WTC11 (cell line): ENCODE results near the gene COX19. TPM values are rescaled to one million over a fixed set of nuclear protein-coding genes. Genes with fewer than 3 reads are reported as not detected.

Source experiments
- ATAC-seq: fragments of 200-7000 bp; cut with Tn5 transposase; 2 replicates; pipeline ENCODE4 v1.10.0; 2021; ENCODE audit warnings: mild to moderate bottlenecking, moderate library complexity
- CTCF ChIA-PET: fragments of 300-600 bp; sonication (Branson Sonifier 250); formaldehyde crosslinking; loops from one replicate; lab custom pipeline; 2021; ENCODE audit warnings: antibody characterized with exemption; lab: Charles Lee
- POLR2A ChIA-PET: fragments of 350-600 bp; sonication (Branson Sonifier 250); formaldehyde crosslinking; loops from one replicate; lab custom pipeline; 2021; ENCODE audit warnings: antibody characterized with exemption; lab: Charles Lee
- DNase-seq: peaks from one replicate; pipeline ENCODE4 v3.0.0; 2021; ENCODE audit warnings: low spot score
- H3K27ac Mint-ChIP-seq: 2 replicates; pipeline ENCODE4 v1.8.0; 2021; ENCODE audit warnings: mixed read lengths
- H3K27me3 Mint-ChIP-seq: 2 replicates; pipeline ENCODE4 v1.8.0; 2021; ENCODE audit warnings: low read depth, mild to moderate bottlenecking, moderate library complexity, mixed read lengths
- H3K36me3 Mint-ChIP-seq: 2 replicates; pipeline ENCODE4 v1.8.0; 2021; ENCODE audit warnings: mixed read lengths
- H3K4me1 Mint-ChIP-seq: 2 replicates; pipeline ENCODE4 v1.8.0; 2022; ENCODE audit warnings: mixed read lengths
- H3K4me3 Mint-ChIP-seq: 2 replicates; pipeline ENCODE4 v1.8.0; 2021; ENCODE audit warnings: mild to moderate bottlenecking, moderate library complexity, mixed read lengths
- H3K9me3 Mint-ChIP-seq: 2 replicates; pipeline ENCODE4 v1.8.0; 2021; ENCODE audit warnings: mixed read lengths
- GTF2I ChIP-seq: fragments of 250-450 bp; sonication (Bioruptor Pico); conservative IDR thresholded peaks from 2 replicates; pipeline ENCODE4 v1.4.0; 2021; ENCODE audit warnings: mild to moderate bottlenecking
- JAZF1 ChIP-seq: fragments of 250-450 bp; sonication (Bioruptor Pico); IDR thresholded peaks from 2 replicates; pipeline ENCODE4 v1.9.0; 2021; ENCODE audit warnings: moderate library complexity, mild to moderate bottlenecking, inconsistent platforms
- JUN ChIP-seq: sonication (generic); formaldehyde crosslinking; IDR thresholded peaks from 2 replicates; pipeline ENCODE4 v1.8.0; 2023; ENCODE audit warnings: mild to moderate bottlenecking, missing genetic modification reagents
- KAT7 ChIP-seq: sonication (generic); formaldehyde crosslinking; IDR thresholded peaks from 2 replicates; pipeline ENCODE4 v1.8.1; 2023; ENCODE audit warnings: missing genetic modification reagents, mild to moderate bottlenecking, borderline replicate concordance
- NFE2L1 ChIP-seq: sonication (generic); formaldehyde crosslinking; IDR thresholded peaks from 2 replicates; pipeline ENCODE4 v1.8.1; 2023; ENCODE audit warnings: missing genetic modification reagents
- NFYB ChIP-seq: sonication (generic); formaldehyde crosslinking; conservative IDR thresholded peaks from 2 replicates; pipeline ENCODE4 v1.8.0; 2022; ENCODE audit warnings: low read depth, missing genetic modification reagents
- TEAD1 ChIP-seq: sonication (generic); formaldehyde crosslinking; IDR thresholded peaks from 2 replicates; pipeline ENCODE4 v1.8.0; 2022; ENCODE audit warnings: mild to moderate bottlenecking, missing genetic modification reagents
- ZNF232 ChIP-seq: sonication (generic); formaldehyde crosslinking; IDR thresholded peaks from 2 replicates; pipeline ENCODE4 v1.8.0; 2022; ENCODE audit warnings: mild to moderate bottlenecking, missing genetic modification reagents
- ZNF263 ChIP-seq: sonication (generic); formaldehyde crosslinking; IDR thresholded peaks from 2 replicates; pipeline ENCODE4 v1.8.1; 2022; ENCODE audit warnings: low read depth, mild to moderate bottlenecking, moderate library complexity, missing genetic modification reagents
- ZNF423 ChIP-seq: fragments of 250-450 bp; sonication (Bioruptor Pico); IDR thresholded peaks from 2 replicates; pipeline ENCODE4 v2.1.2; 2022; ENCODE audit warnings: mild to moderate bottlenecking, moderate library complexity
- ZNF671 ChIP-seq: fragments of 250-450 bp; sonication (Bioruptor Pico); IDR thresholded peaks from 2 replicates; pipeline ENCODE4 v1.8.0; 2021; ENCODE audit warnings: mild to moderate bottlenecking
- total RNA-seq: library from RNA; stranded (reverse); gene quantifications from 3 replicates; pipeline ENCODE4 v1.2.3, GENCODE V29; 2021
- TF ChIP-seq, protein P1 (sequence below): sonication (generic); formaldehyde crosslinking; IDR thresholded peaks from 2 replicates; pipeline ENCODE4 v1.8.1; 2023; ENCODE audit warnings: mild to moderate bottlenecking, moderate library complexity, missing genetic modification reagents
- TF ChIP-seq, protein P2 (sequence below): sonication (generic); formaldehyde crosslinking; IDR thresholded peaks from 2 replicates; pipeline ENCODE4 v1.8.0; 2023; ENCODE audit warnings: missing genetic modification reagents
- TF ChIP-seq, protein P3 (sequence below): fragments of 250-450 bp; sonication (Bioruptor Pico); IDR thresholded peaks from 2 replicates; pipeline ENCODE4 v1.8.0; 2021; ENCODE audit warnings: mild to moderate bottlenecking
- TF ChIP-seq, protein P4 (sequence below): sonication (generic); formaldehyde crosslinking; IDR thresholded peaks from 2 replicates; pipeline ENCODE4 v1.8.0; 2023; ENCODE audit warnings: mild to moderate bottlenecking, missing genetic modification reagents
- TF ChIP-seq, protein P5 (sequence below): sonication (generic); formaldehyde crosslinking; IDR thresholded peaks from 2 replicates; pipeline ENCODE4 v1.8.1; 2023; ENCODE audit warnings: mild to moderate bottlenecking, missing genetic modification reagents, moderate library complexity
- TF ChIP-seq, protein P6 (sequence below): sonication (generic); formaldehyde crosslinking; IDR thresholded peaks from 2 replicates; pipeline ENCODE4 v1.8.0; 2023; ENCODE audit warnings: missing genetic modification reagents, mild to moderate bottlenecking, borderline replicate concordance

COX19 gene
- total RNA-seq, 1 experiment from 2014 or later = 13.2 TPM

DNA sequence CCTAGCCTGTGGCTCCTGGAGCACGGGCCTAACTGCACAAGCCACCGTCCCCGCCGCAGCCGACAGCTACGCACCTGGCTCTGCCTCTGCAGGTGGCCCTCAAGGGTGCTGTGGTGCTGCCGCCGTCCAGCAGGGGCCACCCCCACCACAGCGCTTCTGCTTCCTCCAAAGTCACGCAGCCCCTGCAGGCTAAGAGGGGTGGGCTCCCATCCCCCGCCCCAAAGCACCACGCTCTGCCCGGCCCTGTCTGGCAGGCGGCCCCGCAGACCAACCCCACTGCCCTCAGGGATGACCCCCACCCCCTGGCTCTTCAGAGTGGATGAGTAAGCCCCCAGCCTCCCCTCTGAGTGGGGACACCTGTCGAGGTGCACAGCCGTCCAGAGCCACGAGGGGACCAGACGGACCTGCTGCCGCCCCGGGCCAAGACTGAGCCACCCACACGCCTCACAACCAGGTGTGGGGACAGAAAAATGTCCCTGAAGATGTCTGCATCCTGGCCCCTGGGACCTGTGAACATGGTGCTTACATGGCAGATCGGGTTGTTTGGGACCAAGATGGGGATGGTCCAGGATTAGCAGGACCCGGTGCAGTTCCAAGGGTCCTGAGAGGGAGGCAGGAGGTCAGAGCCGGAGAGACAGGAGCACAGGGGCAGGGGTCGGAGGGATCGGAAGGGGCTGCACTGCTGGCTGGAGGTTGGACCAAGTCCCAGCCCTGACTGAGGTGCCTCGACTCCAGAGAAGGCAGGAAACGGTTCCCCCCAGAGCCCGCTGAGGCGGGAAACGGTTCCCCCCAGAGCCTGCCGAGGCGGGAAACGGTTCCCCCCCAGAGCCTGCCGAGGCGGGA, 11.9 kb downstream of the COX19 start:
- Mint-ChIP-seq H3K4me3 (no peak overlapping the region), H3K4me1 (peaks cover 6% of the 10 kb centered on the region; the same call in 1 of the 2 replicates), H3K9me3 (no peaks in the 10 kb centered on the region), H3K27me3 (no peaks in the 10 kb centered on the region), H3K36me3 (peaks cover 13% of the 10 kb centered on the region), H3K27ac (peak overlapping the region; percentile 74)
- POLR2A ChIA-PET = interaction anchor here (1.4 kb wide), 1 partner anchor 9 kb away, joined by 3 read pairs; the partner anchor contains the start of gene ADAP1
- peak; percentile 11 for ATAC-seq
- no peak for DNase-seq
- CTCF ChIA-PET = interaction anchor here (1.0 kb wide), 1 partner anchor 55 kb away, joined by 3 read pairs; no protein-coding TSS in a partner anchor
- TF ChIP-seq, protein P1, sequence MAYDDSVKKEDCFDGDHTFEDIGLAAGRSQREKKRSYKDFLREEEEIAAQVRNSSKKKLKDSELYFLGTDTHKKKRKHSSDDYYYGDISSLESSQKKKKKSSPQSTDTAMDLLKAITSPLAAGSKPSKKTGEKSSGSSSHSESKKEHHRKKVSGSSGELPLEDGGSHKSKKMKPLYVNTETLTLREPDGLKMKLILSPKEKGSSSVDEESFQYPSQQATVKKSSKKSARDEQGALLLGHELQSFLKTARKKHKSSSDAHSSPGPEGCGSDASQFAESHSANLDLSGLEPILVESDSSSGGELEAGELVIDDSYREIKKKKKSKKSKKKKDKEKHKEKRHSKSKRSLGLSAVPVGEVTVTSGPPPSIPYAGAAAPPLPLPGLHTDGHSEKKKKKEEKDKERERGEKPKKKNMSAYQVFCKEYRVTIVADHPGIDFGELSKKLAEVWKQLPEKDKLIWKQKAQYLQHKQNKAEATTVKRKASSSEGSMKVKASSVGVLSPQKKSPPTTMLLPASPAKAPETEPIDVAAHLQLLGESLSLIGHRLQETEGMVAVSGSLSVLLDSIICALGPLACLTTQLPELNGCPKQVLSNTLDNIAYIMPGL (CRISPR knock-in tag) = no peak
- TF ChIP-seq, protein P2, sequence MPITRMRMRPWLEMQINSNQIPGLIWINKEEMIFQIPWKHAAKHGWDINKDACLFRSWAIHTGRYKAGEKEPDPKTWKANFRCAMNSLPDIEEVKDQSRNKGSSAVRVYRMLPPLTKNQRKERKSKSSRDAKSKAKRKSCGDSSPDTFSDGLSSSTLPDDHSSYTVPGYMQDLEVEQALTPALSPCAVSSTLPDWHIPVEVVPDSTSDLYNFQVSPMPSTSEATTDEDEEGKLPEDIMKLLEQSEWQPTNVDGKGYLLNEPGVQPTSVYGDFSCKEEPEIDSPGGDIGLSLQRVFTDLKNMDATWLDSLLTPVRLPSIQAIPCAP (CRISPR knock-in tag) = no peak
- TF ChIP-seq, protein P3, sequence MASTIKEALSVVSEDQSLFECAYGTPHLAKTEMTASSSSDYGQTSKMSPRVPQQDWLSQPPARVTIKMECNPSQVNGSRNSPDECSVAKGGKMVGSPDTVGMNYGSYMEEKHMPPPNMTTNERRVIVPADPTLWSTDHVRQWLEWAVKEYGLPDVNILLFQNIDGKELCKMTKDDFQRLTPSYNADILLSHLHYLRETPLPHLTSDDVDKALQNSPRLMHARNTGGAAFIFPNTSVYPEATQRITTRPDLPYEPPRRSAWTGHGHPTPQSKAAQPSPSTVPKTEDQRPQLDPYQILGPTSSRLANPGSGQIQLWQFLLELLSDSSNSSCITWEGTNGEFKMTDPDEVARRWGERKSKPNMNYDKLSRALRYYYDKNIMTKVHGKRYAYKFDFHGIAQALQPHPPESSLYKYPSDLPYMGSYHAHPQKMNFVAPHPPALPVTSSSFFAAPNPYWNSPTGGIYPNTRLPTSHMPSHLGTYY (CRISPR knock-in tag) = no peak
- TF ChIP-seq, protein P4, sequence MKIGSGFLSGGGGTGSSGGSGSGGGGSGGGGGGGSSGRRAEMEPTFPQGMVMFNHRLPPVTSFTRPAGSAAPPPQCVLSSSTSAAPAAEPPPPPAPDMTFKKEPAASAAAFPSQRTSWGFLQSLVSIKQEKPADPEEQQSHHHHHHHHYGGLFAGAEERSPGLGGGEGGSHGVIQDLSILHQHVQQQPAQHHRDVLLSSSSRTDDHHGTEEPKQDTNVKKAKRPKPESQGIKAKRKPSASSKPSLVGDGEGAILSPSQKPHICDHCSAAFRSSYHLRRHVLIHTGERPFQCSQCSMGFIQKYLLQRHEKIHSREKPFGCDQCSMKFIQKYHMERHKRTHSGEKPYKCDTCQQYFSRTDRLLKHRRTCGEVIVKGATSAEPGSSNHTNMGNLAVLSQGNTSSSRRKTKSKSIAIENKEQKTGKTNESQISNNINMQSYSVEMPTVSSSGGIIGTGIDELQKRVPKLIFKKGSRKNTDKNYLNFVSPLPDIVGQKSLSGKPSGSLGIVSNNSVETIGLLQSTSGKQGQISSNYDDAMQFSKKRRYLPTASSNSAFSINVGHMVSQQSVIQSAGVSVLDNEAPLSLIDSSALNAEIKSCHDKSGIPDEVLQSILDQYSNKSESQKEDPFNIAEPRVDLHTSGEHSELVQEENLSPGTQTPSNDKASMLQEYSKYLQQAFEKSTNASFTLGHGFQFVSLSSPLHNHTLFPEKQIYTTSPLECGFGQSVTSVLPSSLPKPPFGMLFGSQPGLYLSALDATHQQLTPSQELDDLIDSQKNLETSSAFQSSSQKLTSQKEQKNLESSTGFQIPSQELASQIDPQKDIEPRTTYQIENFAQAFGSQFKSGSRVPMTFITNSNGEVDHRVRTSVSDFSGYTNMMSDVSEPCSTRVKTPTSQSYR = no peak; the same call in 1 of the 2 replicates
- no peak for TF ChIP-seq NFE2L1 (CRISPR knock-in tag)
- TF ChIP-seq, protein P5, sequence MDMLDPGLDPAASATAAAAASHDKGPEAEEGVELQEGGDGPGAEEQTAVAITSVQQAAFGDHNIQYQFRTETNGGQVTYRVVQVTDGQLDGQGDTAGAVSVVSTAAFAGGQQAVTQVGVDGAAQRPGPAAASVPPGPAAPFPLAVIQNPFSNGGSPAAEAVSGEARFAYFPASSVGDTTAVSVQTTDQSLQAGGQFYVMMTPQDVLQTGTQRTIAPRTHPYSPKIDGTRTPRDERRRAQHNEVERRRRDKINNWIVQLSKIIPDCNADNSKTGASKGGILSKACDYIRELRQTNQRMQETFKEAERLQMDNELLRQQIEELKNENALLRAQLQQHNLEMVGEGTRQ (CRISPR knock-in tag) = peak; percentile 64
- no peak for TF ChIP-seq ZNF232 (CRISPR knock-in tag)
- 0 out of 2 replicates have a peak, but pooled peaks have one; percentile 6 for TF ChIP-seq ZNF423

DNA sequence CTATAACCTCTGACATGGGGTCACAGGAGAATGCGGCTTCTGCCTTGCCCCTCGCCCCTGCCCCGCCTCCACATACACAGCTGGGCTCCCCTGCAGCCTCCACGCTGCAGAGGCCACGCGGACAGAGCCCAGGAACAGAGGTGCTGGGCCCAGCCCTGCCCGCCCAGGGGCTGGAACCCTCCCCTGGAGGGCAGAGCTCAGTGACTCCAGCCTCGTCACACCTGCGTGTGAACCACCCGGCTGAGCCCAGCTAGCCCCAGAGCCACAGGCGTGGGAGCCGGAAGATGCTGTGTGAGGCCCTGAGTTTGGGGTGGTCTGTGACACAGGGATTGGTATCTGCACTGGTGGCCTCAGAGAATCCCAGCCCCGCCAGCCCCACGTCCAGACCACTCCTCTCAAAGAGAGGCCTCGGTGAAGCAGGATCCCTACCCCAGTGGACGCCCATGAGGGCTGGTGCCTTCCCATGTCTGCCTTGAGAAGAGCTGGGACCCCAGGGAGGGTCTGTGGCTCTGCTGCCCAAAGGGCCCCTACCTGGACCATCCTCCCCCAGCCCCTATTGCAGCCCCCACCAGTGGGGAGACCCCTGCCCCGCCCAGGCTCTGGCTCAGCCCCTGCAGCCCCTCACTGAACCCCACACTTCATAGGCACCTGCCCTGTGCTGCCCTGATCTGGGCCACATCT, 12.8 kb downstream of the COX19 start:
- POLR2A ChIA-PET = interaction anchor here (1.4 kb wide), 1 partner anchor 8 kb away, joined by 3 read pairs; the partner anchor contains the start of gene ADAP1
- CTCF ChIA-PET = interaction anchor here (1.0 kb wide), 1 partner anchor 54 kb away, joined by 3 read pairs; no protein-coding TSS in a partner anchor
- no peak for ATAC-seq
- H3K9me3 Mint-ChIP-seq = no peaks in the 10 kb centered on the region
- no peak overlapping the region for H3K27ac Mint-ChIP-seq
- peaks cover 6% of the 10 kb centered on the region; the same call in 1 of the 2 replicates for H3K4me1 Mint-ChIP-seq
- no peak for DNase-seq
- no peaks in the 10 kb centered on the region for H3K27me3 Mint-ChIP-seq
- H3K4me3 Mint-ChIP-seq = no peak overlapping the region
- peaks cover 5% of the 10 kb centered on the region for H3K36me3 Mint-ChIP-seq
- TF ChIP-seq, protein P6, sequence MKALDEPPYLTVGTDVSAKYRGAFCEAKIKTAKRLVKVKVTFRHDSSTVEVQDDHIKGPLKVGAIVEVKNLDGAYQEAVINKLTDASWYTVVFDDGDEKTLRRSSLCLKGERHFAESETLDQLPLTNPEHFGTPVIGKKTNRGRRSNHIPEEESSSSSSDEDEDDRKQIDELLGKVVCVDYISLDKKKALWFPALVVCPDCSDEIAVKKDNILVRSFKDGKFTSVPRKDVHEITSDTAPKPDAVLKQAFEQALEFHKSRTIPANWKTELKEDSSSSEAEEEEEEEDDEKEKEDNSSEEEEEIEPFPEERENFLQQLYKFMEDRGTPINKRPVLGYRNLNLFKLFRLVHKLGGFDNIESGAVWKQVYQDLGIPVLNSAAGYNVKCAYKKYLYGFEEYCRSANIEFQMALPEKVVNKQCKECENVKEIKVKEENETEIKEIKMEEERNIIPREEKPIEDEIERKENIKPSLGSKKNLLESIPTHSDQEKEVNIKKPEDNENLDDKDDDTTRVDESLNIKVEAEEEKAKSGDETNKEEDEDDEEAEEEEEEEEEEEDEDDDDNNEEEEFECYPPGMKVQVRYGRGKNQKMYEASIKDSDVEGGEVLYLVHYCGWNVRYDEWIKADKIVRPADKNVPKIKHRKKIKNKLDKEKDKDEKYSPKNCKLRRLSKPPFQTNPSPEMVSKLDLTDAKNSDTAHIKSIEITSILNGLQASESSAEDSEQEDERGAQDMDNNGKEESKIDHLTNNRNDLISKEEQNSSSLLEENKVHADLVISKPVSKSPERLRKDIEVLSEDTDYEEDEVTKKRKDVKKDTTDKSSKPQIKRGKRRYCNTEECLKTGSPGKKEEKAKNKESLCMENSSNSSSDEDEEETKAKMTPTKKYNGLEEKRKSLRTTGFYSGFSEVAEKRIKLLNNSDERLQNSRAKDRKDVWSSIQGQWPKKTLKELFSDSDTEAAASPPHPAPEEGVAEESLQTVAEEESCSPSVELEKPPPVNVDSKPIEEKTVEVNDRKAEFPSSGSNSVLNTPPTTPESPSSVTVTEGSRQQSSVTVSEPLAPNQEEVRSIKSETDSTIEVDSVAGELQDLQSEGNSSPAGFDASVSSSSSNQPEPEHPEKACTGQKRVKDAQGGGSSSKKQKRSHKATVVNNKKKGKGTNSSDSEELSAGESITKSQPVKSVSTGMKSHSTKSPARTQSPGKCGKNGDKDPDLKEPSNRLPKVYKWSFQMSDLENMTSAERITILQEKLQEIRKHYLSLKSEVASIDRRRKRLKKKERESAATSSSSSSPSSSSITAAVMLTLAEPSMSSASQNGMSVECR (CRISPR knock-in tag) = no peak
- TF ChIP-seq NFYB (CRISPR knock-in tag) = no peak
- no peak for TF ChIP-seq ZNF671 (CRISPR knock-in tag)
- TF ChIP-seq JAZF1 (CRISPR knock-in tag) = no peak
- TF ChIP-seq KAT7 (CRISPR knock-in tag) = no peak
- no peak for TF ChIP-seq GTF2I (CRISPR knock-in tag)
- no peak for TF ChIP-seq NFE2L1 (CRISPR knock-in tag)
- TF ChIP-seq TEAD1 (CRISPR knock-in tag) = no peak
- TF ChIP-seq ZNF263 = no peak
- TF ChIP-seq JUN (CRISPR knock-in tag) = no peak
- TF ChIP-seq, protein P4 = no peak
